SK-N-SH treated with all-trans-retinoic acid at 6 μM for 48 hours (cell line): ENCODE results near the gene IGF1R.

Experiments
- BACH2 ChIP-seq: fragments of 250-450 bp; sonication (Bioruptor Pico); IDR thresholded peaks from 2 replicates; pipeline ENCODE4 v1.9.0; 2021; ENCODE audit warnings: mild to moderate bottlenecking, borderline replicate concordance
- CREB5 ChIP-seq: fragments of 250-450 bp; sonication (Bioruptor Pico); IDR thresholded peaks from 2 replicates; pipeline ENCODE4 v1.5.1; 2020; ENCODE audit warnings: low read depth, mild to moderate bottlenecking, moderate library complexity
- CSRNP3 ChIP-seq: fragments of 250-450 bp; sonication (Bioruptor Pico); IDR thresholded peaks from 2 replicates; pipeline ENCODE4 v1.5.1; 2021; ENCODE audit warnings: mild to moderate bottlenecking, moderate library complexity
- ESRRG ChIP-seq: fragments of 250-450 bp; sonication (Bioruptor Pico); IDR thresholded peaks from 2 replicates; pipeline ENCODE4 v1.6.1; 2021; ENCODE audit warnings: mild to moderate bottlenecking
- GLIS3 ChIP-seq: fragments of 250-450 bp; sonication (Bioruptor Pico); IDR thresholded peaks from 2 replicates; pipeline ENCODE4 v1.5.0; 2020; ENCODE audit warnings: mild to moderate bottlenecking, moderate library complexity
- PATZ1 ChIP-seq: fragments of 250-450 bp; sonication (Bioruptor Pico); IDR thresholded peaks from 2 replicates; pipeline ENCODE4 v1.8.0; 2020; ENCODE audit warnings: mild to moderate bottlenecking, moderate library complexity, borderline replicate concordance
- ZC3H10 ChIP-seq: fragments of 250-450 bp; sonication (Bioruptor Pico); IDR thresholded peaks from 2 replicates; pipeline ENCODE4 v1.5.1; 2021; ENCODE audit warnings: mild to moderate bottlenecking, moderate library complexity
- ZFP3 ChIP-seq: fragments of 250-450 bp; sonication (Bioruptor Pico); IDR thresholded peaks from 2 replicates; pipeline ENCODE4 v1.5.0; 2020; ENCODE audit warnings: mild to moderate bottlenecking, moderate library complexity
- ZFP30 ChIP-seq: fragments of 450-650 bp; formaldehyde crosslinking; IDR thresholded peaks from 2 replicates; pipeline ENCODE4 v1.5.0; 2022; ENCODE audit warnings: mild to moderate bottlenecking, moderate library complexity
- ZNF8 ChIP-seq: fragments of 450-650 bp; formaldehyde crosslinking; IDR thresholded peaks from 2 replicates; pipeline ENCODE4 v1.5.0; 2020; ENCODE audit warnings: mild to moderate bottlenecking, moderate library complexity

DNA sequence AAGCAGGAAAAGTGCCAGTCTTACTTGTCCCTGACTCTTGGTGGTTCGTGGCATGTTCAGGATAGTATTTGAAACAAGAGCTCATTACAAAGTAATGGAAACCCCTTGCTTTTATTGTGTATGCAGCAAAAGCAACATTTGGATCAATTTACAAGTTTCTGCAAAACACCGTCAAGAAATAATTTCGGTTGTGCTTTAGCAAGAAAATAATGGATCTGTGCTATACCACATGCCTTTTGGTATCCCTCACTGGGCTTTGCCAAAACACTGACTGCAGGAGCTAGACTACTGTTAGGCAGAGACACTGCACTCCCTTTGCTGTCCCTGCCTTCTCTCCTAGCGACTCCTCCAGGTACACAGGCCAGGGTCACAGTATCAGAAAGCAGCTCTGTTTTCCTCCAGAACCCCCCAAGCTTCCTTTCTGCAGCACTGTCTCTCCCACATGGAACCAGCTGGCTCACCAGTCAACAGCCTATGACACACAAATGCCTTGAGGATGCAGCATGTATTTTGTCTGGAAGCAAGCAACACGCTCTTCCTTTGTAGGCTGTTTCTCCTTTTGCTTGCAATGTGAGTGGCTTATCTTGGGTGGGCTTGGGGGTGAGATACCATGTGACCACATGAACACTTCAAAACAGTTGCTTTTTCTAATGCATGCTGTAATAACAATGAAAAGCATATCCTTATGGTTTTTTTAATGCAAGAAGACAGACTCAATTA lies 247.8 kb downstream of the IGF1R start:
- TF ChIP-seq CREB5 (CRISPR knock-in tag) = no peak
- no peak for TF ChIP-seq PATZ1
- no peak for TF ChIP-seq ZFP30
- no peak for TF ChIP-seq ZNF8 (CRISPR knock-in tag)
- TF ChIP-seq GLIS3 (CRISPR knock-in tag) = no peak
- TF ChIP-seq CSRNP3 (CRISPR knock-in tag) = no peak
- no peak for TF ChIP-seq ZC3H10 (CRISPR knock-in tag)
- no peak for TF ChIP-seq ZFP3
- no peak for TF ChIP-seq BACH2
- no peak for TF ChIP-seq ESRRG (CRISPR knock-in tag)
